SU-DHL-6 (cell line): ENCODE results near the gene UPK2.

Source experiments
- CTCF ChIP-seq: fragments of 200-600 bp; sonication (generic); IDR thresholded peaks from one replicate; pipeline ENCODE4 v1.5.1; 2017; ENCODE audit warnings: antibody characterized with exemption, mild to moderate bottlenecking, low read length, moderate library complexity; ENCODE audit not compliant: insufficient read depth, poor library complexity, severe bottlenecking
- EZH2phosphoT487 ChIP-seq: fragments of 200-600 bp; sonication (generic), shearing (Covaris generic); conservative IDR thresholded peaks from 2 replicates; pipeline ENCODE4 v1.6.1; 2018; ENCODE audit warnings: mild to moderate bottlenecking, antibody characterized with exemption, low read length, moderate library complexity, mixed read lengths

GRCh38 chr11:118929501-118930093 is 26.5 kb upstream of the UPK2 start:
- TF ChIP-seq CTCF, result no peak
- no peak for TF ChIP-seq EZH2phosphoT487
